Measurements from ENCODE around the gene FAM222A. TPM values are rescaled to one million over a fixed set of nuclear protein-coding genes. Genes with fewer than 3 reads are reported as not detected.

Gene FAM222A
- total and polyA plus RNA-seq, 2 of the 4 experiments (the other 2 are of a cell fraction) = under 0.01 to 0.32 TPM

- Histone ChIP-seq H3K4ac (ENCODE audit: low read depth, low read length) (no peak overlapping the region), H3K18ac (ENCODE audit: low read depth, low read length) (no peak overlapping the region), H2BK120ac (ENCODE audit: low read depth, low read length) (no peak overlapping the region), H3K9me1 (ENCODE audit: insufficient read depth, low read length) (no peaks in the 10 kb centered on the region), H2BK15ac (ENCODE audit: low read depth, low read length) (no peak overlapping the region), H4K20me1 (ENCODE audit: insufficient read depth, low read length) (no peaks in the 10 kb centered on the region; the same call in 1 of the 2 replicates), H2AK5ac (ENCODE audit: low read depth, low read length) (no peak overlapping the region), H3K27ac (ENCODE audit: insufficient read depth, low read length) (no peak overlapping the region), H2AK9ac (replicated peaks; ENCODE audit: low read depth, low read length, poor library complexity) (no peak overlapping the region), H2BK5ac (ENCODE audit: low read depth, low read length, poor library complexity, severe bottlenecking) (no peak overlapping the region), H3K4me3 (ENCODE audit: insufficient read depth, low read depth, low read length) (no peak overlapping the region), H3K4me2 (ENCODE audit: low read depth, low read length) (no peak overlapping the region), H3K27me3 (ENCODE audit: control insufficient read depth, insufficient read depth, low read length) (peaks cover 42% of the 10 kb centered on the region), H2AFZ (replicated peaks; ENCODE audit: low read length, poor library complexity) (no peak overlapping the region), H4K91ac (ENCODE audit: insufficient read depth, low read depth, low read length) (no peak overlapping the region), H2BK20ac (ENCODE audit: low read depth, low read length) (no peak overlapping the region), H3K23ac (ENCODE audit: low read depth, low read length) (no peak overlapping the region), H3K14ac (replicated peaks; ENCODE audit: low read depth, low read length) (no peak overlapping the region), H3K4me1 (ENCODE audit: control insufficient read depth, insufficient read depth, low read length) (no peaks in the 10 kb centered on the region), H3K79me1 (ENCODE audit: low read depth in 1 of 2, low read length in 2 of 2) (no peaks in the 10 kb centered on the region), H4K8ac (ENCODE audit: low read depth in 2 of 2, low read length in 2 of 2) (no peak overlapping the region), H3K56ac (ENCODE audit: extremely low read depth, insufficient read depth, low read length) (no peak overlapping the region), H3K9me3 (ENCODE audit: control insufficient read depth, insufficient read depth, low read length) (no peaks in the 10 kb centered on the region), H3K36me3 (ENCODE audit: control insufficient read depth, insufficient read depth, low read length) (no peaks in the 10 kb centered on the region), H3K9ac (ENCODE audit: low read depth, low read length) (no peak overlapping the region), H4K5ac (ENCODE audit: low read depth, low read length) (no peak overlapping the region)
- dilution Hi-C loops (cut with HindIII; ENCODE audit: low sequenced_read_pairs, unreplicated experiment) = no loop called here
- no peak for DNase-seq
- 73% methylated on average over 2 of the region's 5 CpGs; no CpG with 5 or more reads in 1 of the 2 experiments for WGBS, 2 experiments (ENCODE audit: extremely low coverage in 2 of 2, insufficient read length in 1 of 2)
- no peak for TF ChIP-seq MAZ (IDR thresholded peaks at IDR 0.05; ENCODE audit: borderline replicate concordance, low read depth, low read length)
- no peak for TF ChIP-seq RAD21 (IDR thresholded peaks at IDR 0.05; ENCODE audit: low read length)
- TF ChIP-seq CHD1 (IDR thresholded peaks at IDR 0.05; ENCODE audit: low read depth, low read length) = no peak
- no peak for TF ChIP-seq BHLHE40 (IDR thresholded peaks at IDR 0.05; ENCODE audit: low read depth, low read length)
- no peak for TF ChIP-seq USF2 (IDR thresholded peaks at IDR 0.05; ENCODE audit: low read depth, low read length)
- ChIA-PET POLR2A (ENCODE audit: unreplicated experiment) (no interaction called here), CTCF (no interaction called here)
- in situ Hi-C loops (cut with MboI; ENCODE audit: low sequenced_read_pairs) = no loop called here
- BruUV-seq (replicated peaks) = no TSS peak
- ATAC-seq (ENCODE audit: low read depth) = no peak
- intact Hi-C loops (cut with micrococcal nuclease) = loop anchor here (5.0 kb wide), 1 partner anchor 113 kb away; no protein-coding TSS in a partner anchor
These were observed 3.3 kb upstream of the FAM222A start for GRCh38 chr12:109710205-109710746.
